Stimulated activated naive CD4-positive, alpha-beta T cell (primary cell): ENCODE measurements around the gene SPOP.
"Not testable (repeated sequence)": the region's sequence is repeated elsewhere in the genome, so short reads cannot be mapped to it uniquely, and the experiment has no call there.

Experiments used
- DNase-seq, 6 experiments: peaks; one replicate each; lab custom pipeline; 2025; lab: John Stamatoyannopoulos, UW

SPOP gene

GRCh38 chr17:49695698-49696232, 17.9 kb upstream of the SPOP start:
- no peak for DNase-seq

- DNase-seq: peak; percentile 13 to 76 (median 62)
These were observed 17.2 kb upstream of the SPOP start for GRCh38 chr17:49694847-49695697.

- DNase-seq: no peak
These were observed 14.9 kb upstream of the SPOP start for GRCh38 chr17:49692751-49693150.

- no peak for DNase-seq
These were observed 13.8 kb upstream of the SPOP start for GRCh38 chr17:49691677-49692191.

- no peak for DNase-seq
These were observed 13.3 kb upstream of the SPOP start for GRCh38 chr17:49691086-49691676.

- DNase-seq: no peak
These were observed 12.4 kb upstream of the SPOP start for GRCh38 chr17:49690256-49690655.

- DNase-seq: no peak
These were observed 11.0 kb upstream of the SPOP start for GRCh38 chr17:49688848-49689247.

- peak in 4 of 6 experiments; percentile 6 to 62 (median 43) for DNase-seq
These were observed 10.1 kb upstream of the SPOP start for GRCh38 chr17:49687878-49688491.

GRCh38 chr17:49681106-49681979, 3.4 kb upstream of the SPOP start:
- no peak for DNase-seq

- no peak for DNase-seq
These were observed 2.4 kb upstream of the SPOP start for GRCh38 chr17:49680314-49680713.

- peak; percentile 86 to 97 (median 95) for DNase-seq
These were observed 564 bp downstream of the SPOP start for GRCh38 chr17:49677134-49677932.

GRCh38 chr17:49676276-49676868, 1.5 kb downstream of the SPOP start:
- peak in 5 of 6 experiments; percentile 10 to 78 (median 71) for DNase-seq

- no peak for DNase-seq
These were observed 3.4 kb downstream of the SPOP start for GRCh38 chr17:49674507-49674906.

- DNase-seq: not testable (repeated sequence)
These were observed 4.2 kb downstream of the SPOP start for GRCh38 chr17:49673679-49674078.

- no peak for DNase-seq
These were observed 7.3 kb downstream of the SPOP start for GRCh38 chr17:49670641-49671040.

GRCh38 chr17:49670002-49670401, 7.9 kb downstream of the SPOP start:
- DNase-seq: no peak

GRCh38 chr17:49667854-49668253, 10.0 kb downstream of the SPOP start:
- no peak for DNase-seq

- no peak for DNase-seq
These were observed 13.1 kb downstream of the SPOP start for GRCh38 chr17:49664706-49665211.

GRCh38 chr17:49659661-49660382, 18.1 kb downstream of the SPOP start:
- DNase-seq: peak in 1 of 6 experiments; percentile 3
